OCI-LY3 (cell line): ENCODE data around the gene FCHSD1.

Experiments used
- H2AFZ ChIP-seq: fragments of 200-600, 300-600 bp; shearing (Covaris generic); 2 replicates; pipeline ENCODE4 v1.6.0; 2014; ENCODE audit warnings: antibody characterized with exemption, low read depth, low read length
- H3K27ac ChIP-seq: fragments of 200-600, 300-600 bp; sonication (generic); 2 replicates; pipeline ENCODE4 v1.5.1; 2014; ENCODE audit warnings: mild to moderate bottlenecking, low read length, moderate library complexity, mixed read lengths
- H3K27me3 ChIP-seq: fragments of 200-600, 300-600 bp; sonication (generic); 2 replicates; pipeline ENCODE4 v1.6.1; 2014; ENCODE audit warnings: low read depth, low read length, mixed read lengths
- H3K36me3 ChIP-seq: fragments of 200-600, 300-600 bp; sonication (generic); replicated peaks from 2 replicates; pipeline ENCODE3; 2014; ENCODE audit warnings: low read depth, low read length, mixed read lengths
- H3K4me1 ChIP-seq: fragments of 300-600, 200-600 bp; sonication (generic); 2 replicates; pipeline ENCODE4 v1.6.1; 2014; ENCODE audit warnings: low read length, mixed read lengths
- H3K4me2 ChIP-seq: fragments of 200-600, 300-600 bp; sonication (generic); 2 replicates; pipeline ENCODE4 v1.6.1; 2014; ENCODE audit warnings: low read length, mixed read lengths
- H3K4me3 ChIP-seq: fragments of 300-600, 200-600 bp; sonication (generic); 2 replicates; pipeline ENCODE4 v1.5.1; 2014; ENCODE audit warnings: antibody characterized with exemption, mild to moderate bottlenecking, low read length, moderate library complexity
- H3K79me2 ChIP-seq: fragments of 300-600, 200-600 bp; shearing (Covaris generic); 2 replicates; pipeline ENCODE4 v1.6.1; 2014; ENCODE audit warnings: mild to moderate bottlenecking, low read length, mixed read lengths
- H3K9ac ChIP-seq: fragments of 300-600, 200-600 bp; shearing (Covaris generic); 2 replicates; pipeline ENCODE4 v1.6.0; 2014; ENCODE audit warnings: mild to moderate bottlenecking, low read length, moderate library complexity
- H3K9me3 ChIP-seq: fragments of 200-600, 300-600 bp; shearing (Covaris generic); 2 replicates; pipeline ENCODE4 v1.6.1; 2014; ENCODE audit warnings: low read length, mixed read lengths; ENCODE audit not compliant: insufficient read depth
- H4K20me1 ChIP-seq: fragments of 200-600, 300-600 bp; sonication (generic); 2 replicates; pipeline ENCODE4 v1.6.1; 2016; ENCODE audit warnings: low read length, mixed read lengths; ENCODE audit not compliant: insufficient read depth
- EZH2phosphoT487 ChIP-seq: fragments of 200-600 bp; shearing (Covaris generic); IDR thresholded peaks from 2 replicates; pipeline ENCODE4 v1.6.1; 2018; ENCODE audit warnings: antibody characterized with exemption, mixed run types, low read depth
- TF ChIP-seq, protein P1 (sequence below): fragments of 200-600, 300-600 bp; sonication (generic); IDR thresholded peaks from 2 replicates; pipeline ENCODE4 v1.5.1; 2014; ENCODE audit warnings: antibody characterized with exemption, low read length, low read depth

Gene FCHSD1

GRCh38 chr5:141603923-141604717, 47.1 kb downstream of the FCHSD1 start:
- TF ChIP-seq EZH2phosphoT487 = no peak
- TF ChIP-seq, protein P1, sequence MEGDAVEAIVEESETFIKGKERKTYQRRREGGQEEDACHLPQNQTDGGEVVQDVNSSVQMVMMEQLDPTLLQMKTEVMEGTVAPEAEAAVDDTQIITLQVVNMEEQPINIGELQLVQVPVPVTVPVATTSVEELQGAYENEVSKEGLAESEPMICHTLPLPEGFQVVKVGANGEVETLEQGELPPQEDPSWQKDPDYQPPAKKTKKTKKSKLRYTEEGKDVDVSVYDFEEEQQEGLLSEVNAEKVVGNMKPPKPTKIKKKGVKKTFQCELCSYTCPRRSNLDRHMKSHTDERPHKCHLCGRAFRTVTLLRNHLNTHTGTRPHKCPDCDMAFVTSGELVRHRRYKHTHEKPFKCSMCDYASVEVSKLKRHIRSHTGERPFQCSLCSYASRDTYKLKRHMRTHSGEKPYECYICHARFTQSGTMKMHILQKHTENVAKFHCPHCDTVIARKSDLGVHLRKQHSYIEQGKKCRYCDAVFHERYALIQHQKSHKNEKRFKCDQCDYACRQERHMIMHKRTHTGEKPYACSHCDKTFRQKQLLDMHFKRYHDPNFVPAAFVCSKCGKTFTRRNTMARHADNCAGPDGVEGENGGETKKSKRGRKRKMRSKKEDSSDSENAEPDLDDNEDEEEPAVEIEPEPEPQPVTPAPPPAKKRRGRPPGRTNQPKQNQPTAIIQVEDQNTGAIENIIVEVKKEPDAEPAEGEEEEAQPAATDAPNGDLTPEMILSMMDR = no peak
- Histone ChIP-seq H3K4me3 (no peak overlapping the region), H4K20me1 (peaks cover 8% of the 10 kb centered on the region), H3K9me3 (no peaks in the 10 kb centered on the region), H3K9ac (no peak overlapping the region), H2AFZ (no peak overlapping the region), H3K4me2 (no peak overlapping the region), H3K27ac (no peak overlapping the region), H3K27me3 (no peaks in the 10 kb centered on the region), H3K36me3 (no peaks in the 10 kb centered on the region), H3K4me1 (peaks cover 29% of the 10 kb centered on the region), H3K79me2 (peaks cover 84% of the 10 kb centered on the region)

DNA sequence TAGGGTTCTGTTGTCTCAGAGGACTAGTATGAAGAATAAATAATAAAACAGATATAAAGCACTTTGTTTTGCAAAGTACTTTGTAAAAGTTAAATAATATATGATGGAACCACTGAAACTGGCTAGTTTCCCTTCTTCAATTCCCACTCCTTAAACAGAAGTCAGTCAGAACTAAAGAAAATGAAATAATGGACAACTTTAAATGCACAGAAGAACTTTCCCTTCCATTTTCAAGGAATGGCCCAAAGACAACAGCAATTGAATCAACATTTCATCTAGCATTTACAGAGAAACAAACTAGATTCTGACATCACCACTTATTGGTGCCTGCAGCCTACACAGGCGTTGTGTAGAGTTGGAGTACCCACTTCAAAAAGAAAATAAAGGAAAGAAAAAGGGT, 48.6 kb downstream of the FCHSD1 start:
- Histone ChIP-seq H3K9me3 (no peaks in the 10 kb centered on the region), H3K27ac (no peak overlapping the region), H3K79me2 (peaks cover 75% of the 10 kb centered on the region), H2AFZ (no peak overlapping the region), H3K36me3 (no peaks in the 10 kb centered on the region), H4K20me1 (peaks cover 15% of the 10 kb centered on the region), H3K4me1 (peaks cover 33% of the 10 kb centered on the region), H3K4me2 (no peak overlapping the region), H3K9ac (no peak overlapping the region), H3K4me3 (no peak overlapping the region), H3K27me3 (no peaks in the 10 kb centered on the region)
- TF ChIP-seq, protein P1 = no peak
- TF ChIP-seq EZH2phosphoT487 = no peak

- H3K79me2 ChIP-seq = peaks cover 52% of the 10 kb centered on the region
- no peaks in the 10 kb centered on the region for H3K36me3 ChIP-seq
- no peak overlapping the region for H3K4me2 ChIP-seq
- no peak for TF ChIP-seq EZH2phosphoT487
- TF ChIP-seq, protein P1 = no peak
- H3K4me3 ChIP-seq = no peak overlapping the region
- H3K27me3 ChIP-seq = no peaks in the 10 kb centered on the region
- H2AFZ ChIP-seq = no peak overlapping the region
- no peak overlapping the region for H3K9ac ChIP-seq
- peaks cover 13% of the 10 kb centered on the region for H4K20me1 ChIP-seq
- no peaks in the 10 kb centered on the region for H3K9me3 ChIP-seq
- peaks cover 16% of the 10 kb centered on the region for H3K4me1 ChIP-seq
- no peak overlapping the region for H3K27ac ChIP-seq
Measured at GRCh38 chr5:141598391-141599345, 52.5 kb downstream of the FCHSD1 start.

DNA sequence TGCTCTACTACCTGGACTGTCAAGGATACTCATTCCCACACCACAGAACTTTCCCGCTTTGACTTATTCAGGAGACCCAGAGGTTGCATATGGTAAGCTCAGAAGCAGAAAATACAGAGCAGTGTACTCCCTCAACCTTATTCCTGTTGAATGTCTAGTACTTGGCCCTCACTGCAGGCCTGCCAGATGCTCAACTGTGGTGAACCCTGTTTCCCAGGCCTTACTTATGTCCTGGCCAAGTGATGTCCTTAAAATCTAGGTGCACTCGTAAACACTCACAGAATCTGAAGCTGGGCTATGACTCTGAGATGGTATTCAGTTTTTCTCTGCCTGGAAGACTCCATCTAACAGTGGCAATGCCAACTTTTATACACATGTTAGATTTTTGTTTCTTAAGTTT, 53.4 kb downstream of the FCHSD1 start:
- peaks cover 16% of the 10 kb centered on the region for H3K4me1 ChIP-seq
- H4K20me1 ChIP-seq = peaks cover 12% of the 10 kb centered on the region
- H3K4me3 ChIP-seq = no peak overlapping the region
- H3K36me3 ChIP-seq = no peaks in the 10 kb centered on the region
- no peak overlapping the region for H2AFZ ChIP-seq
- no peaks in the 10 kb centered on the region for H3K9me3 ChIP-seq
- H3K9ac ChIP-seq = no peak overlapping the region
- no peak overlapping the region for H3K4me2 ChIP-seq
- peaks cover 49% of the 10 kb centered on the region for H3K79me2 ChIP-seq
- TF ChIP-seq, protein P1 = no peak
- no peaks in the 10 kb centered on the region for H3K27me3 ChIP-seq
- no peak overlapping the region for H3K27ac ChIP-seq
